GM04503 (cell line): ENCODE results near the gene PPP1R12B.
"Not testable (repeated sequence)": the region's sequence is repeated elsewhere in the genome, so short reads cannot be mapped to it uniquely, and the experiment has no call there.

Experiments
- DNase-seq: peaks from one replicate; pipeline ENCODE4 v3.0.0-alpha.2; 2012; ENCODE audit warnings: low read depth

PPP1R12B gene

DNA sequence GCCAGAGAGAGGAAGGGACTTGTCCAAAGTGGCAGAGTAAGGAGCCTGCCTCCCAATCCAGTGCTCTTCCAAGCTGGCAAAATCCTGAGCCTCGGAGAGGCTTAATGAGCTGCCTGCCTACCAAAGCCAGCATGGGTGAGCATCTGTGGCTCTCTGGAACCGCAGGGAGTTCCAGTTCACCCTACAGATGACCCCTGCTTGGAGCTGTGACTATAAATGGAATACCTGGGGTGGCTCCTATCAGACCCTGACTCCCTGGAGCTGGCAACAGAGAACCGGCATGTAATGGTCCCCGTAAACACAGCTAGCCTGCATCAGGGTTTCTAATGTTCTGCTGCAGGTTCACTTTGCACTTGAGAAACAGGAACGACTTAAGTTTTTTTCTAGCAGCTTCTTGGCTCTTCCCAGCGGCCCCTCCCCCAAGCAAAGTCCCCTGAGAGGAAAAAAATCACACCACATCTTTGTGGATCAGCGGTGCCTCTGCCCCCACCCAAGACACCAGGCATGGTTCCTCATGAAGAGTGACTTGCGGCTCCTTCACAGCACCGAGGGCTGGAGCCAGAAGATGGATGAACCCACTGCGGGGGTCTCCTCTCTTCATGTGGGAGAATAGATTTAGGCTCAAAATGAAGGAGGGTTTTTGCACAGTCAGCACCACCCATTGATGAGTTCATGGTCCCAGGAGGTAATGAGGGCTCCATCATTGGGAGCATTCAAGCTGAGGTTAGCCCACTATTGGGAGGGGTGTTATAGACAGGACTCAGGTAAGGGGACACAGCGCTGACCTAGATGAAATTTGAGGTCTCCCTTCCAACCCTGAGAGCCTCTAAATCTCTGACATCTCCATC, 282.8 kb downstream of the PPP1R12B start:
- DNase-seq = no peak

DNA sequence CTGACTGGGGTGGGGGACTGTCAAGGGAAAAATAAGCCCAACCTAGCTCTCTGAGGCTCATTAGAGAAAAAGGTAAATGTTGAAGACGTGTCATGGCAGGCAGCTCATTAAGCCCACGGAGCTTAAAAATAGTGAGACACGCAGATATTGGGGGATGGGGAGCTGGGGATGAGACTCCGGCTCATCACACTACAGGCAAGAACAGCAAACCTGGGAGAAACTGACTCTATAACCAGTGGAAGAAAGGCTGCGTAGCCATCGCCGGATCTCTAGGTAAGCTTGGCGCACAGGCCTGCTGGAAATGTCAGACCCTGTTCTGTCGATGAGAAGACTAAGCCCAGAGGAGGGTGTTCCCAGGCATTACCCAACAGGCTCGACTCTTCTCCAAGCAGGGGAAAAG, 283.7 kb downstream of the PPP1R12B start:
- no peak for DNase-seq

DNA sequence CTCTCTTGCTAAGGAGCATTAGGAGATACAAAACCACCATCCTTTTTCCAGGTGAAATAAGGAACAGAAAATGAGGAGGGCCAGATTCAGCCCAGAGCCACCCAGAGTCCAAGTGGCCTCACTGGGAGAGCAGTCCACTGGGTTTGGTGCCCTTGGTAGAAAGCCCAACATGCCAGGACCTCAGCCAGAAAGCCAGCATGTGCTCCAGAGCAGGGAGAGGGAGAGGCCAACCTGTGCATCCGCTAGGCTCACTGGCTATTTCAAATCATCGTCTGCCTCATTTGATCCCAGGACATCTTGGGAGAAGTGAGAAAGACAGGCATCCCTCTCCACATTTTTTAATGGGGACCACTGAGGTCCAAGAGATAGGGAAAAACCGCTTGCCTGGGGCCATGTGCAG, 287.7 kb downstream of the PPP1R12B start:
- DNase-seq = not testable (repeated sequence)

DNA sequence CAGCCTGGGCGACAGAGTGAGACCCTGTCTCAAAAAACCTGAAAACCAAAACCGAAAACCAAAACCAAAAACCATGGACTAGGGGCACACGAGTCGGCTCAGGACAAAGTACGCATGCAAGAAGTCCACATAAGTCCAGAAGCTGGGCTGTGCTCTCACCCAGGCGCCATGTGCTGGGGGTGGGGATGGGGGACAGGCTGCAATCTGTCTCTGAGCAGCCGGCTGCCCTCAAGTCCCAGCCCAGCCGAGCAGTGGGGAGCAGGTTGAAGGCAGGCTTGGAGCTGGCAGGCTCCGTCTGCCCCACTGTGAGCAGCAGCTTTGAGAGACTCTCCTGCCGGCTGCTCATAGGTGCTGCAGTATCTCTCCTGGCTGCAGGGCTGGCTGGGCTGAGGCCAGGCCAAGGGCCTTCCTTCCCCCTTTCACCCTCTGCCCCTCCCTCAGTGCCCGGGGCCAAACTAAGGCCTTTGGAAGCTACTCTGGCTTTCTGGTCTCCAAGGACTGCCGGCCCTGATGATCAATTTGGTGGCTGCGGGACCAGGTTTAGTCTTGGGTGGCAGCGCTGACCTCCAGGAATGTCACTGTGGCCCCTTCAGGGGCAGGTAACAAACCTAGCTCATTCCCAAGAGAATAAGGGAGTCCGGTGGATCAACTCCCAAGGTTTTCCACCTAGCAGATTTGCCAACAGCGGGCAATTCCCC, 289.0 kb downstream of the PPP1R12B start:
- not testable (repeated sequence) for DNase-seq

DNA sequence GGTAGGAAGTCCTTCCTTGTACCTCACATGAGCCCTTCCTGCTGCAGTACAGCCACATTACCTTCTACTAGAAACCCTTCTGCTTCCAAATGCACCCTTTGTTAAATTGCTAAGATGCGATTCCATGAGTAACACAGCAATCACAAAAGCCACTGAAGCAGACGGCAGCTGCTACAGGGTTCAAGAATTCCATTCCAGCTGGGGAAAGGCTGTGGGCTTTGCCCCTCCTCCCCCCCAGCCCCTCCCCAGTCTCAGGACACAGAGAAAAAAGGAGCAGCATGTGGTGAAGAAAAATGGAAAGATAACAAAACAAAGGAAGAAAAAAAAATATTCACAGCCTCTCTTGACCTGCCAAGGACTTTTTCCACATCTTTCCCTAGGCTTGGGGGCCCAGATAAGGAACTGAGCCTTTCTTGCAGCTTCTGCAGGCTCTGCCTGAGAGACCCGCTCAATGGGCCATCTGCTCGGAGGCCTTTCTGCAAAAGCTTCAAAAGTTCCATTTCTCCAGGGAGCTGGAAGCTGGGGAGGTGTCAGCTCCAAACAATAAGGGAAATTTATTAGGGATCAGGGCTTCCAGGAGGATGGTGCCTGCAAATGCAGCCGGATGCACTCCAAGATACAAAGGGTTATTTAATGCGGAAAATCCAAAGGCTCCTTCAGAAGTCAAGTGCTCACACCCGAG, 289.7 kb downstream of the PPP1R12B start:
- no peak for DNase-seq

DNA sequence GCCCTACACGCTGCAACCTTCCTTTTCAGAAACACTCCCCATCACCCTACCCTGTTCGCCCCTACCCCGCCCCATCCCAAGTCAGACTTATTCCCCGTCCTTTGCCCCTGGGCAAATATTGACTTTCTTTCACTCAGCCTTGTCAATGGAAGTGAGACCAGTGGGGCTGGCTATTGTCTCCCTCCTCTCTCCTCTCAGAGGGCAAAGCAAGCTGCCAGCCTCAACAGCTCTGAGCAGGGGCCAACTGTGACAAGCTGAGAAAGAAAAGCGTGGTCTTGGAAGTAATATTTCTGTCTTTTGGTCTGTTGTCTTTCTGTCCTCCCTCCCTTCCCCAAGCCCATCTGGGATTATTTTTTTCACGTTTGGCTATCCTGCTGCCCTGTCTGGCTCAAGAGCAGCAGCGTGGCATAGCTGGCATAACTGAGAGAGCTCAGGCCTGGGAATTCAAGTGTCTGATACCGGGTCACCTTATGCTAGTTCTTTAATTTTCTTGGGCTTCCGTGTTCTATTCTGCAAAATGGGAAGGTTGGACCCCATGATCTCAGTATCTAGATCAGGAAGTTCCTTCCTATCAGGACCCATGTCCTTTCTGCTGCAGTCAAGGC, 290.3 kb downstream of the PPP1R12B start:
- DNase-seq = not testable (repeated sequence)

DNA sequence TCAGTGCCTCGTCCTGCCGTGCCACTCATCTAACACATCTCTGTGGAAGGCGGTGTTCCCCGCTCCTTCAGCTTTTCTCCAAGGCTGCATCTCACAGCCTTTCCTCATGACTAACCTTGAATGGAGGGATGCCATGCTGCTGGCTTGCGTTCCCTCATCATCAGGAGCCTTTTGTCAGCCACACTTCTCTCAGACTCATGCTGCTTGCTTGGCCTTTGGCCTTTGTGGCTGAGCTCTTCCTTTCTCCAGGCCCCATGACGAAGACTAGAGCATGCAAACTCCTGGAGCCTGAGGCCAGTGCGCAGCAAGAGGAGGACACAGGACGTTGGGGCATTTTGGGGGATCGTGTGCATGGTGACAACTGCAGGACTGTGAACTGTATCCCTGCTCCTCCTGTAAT, 291.0 kb downstream of the PPP1R12B start:
- no peak for DNase-seq

DNA sequence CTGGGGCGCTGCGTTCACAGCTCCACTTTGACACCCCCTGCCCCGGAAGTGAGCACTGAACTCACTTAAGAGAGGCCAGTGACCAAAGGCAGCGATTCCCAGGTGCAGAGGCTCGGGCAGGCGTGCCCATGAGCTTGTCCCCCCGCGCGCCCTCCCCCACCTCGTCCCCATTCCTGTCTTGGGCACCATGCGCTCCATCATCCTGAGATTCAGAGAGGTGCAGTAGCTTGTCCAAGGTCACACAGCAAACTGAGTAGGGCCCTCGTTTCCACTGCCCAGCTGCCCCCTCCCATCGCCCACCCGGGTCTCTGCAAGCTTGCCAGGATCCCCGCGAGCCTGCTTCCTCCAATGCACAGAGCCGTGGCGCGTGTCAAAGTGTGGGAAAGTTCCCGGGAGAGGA, 293.7 kb downstream of the PPP1R12B start:
- DNase-seq = no peak
